ENCODE results near the gene ARHGAP35.

The ARHGAP35 gene

DNA sequence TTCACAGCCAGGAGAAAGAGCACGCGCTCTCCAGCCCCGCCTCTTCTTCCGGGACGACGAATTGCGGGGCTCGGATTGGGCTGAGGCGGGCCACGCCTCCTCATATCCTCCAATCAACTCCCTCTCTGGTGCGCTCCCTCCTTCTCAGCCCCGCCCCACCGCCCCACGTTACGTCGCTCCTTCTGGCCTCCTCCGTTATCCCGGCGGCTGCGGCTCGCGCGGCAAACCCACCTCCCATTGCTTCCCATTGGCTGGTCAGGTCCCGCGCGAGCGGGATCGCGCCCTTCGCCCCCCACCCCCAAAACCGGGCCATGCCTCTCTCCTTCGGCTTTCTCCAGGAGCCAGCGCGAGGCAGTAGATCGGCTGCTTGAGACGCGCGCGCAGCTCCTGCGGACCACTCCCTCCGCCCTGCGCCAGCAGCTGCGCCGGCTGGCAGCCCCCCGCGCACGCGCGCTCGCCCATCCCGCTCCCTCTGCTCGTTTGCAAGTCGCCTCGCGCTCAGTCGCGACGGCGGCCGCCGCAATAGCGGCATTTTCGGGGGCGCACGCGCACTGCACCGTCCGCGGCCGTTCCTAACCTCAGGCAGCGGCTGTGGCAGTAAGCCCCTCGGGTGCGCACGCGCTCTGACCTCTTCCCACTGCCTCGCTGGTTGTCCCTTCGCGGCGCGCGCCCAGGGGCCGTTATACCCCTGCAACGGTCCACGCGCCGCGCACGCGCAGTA, 512 bp upstream of the ARHGAP35 start:
- TF ChIP-seq TEAD4 (IDR thresholded peaks at IDR 0.05) = peak; percentile 5; the same call in 1 of the 2 replicates
- TF ChIP-seq ZBTB7A (IDR thresholded peaks at IDR 0.05; ENCODE audit: low read depth) = 0 out of 2 replicates have a peak, but pooled peaks have one; percentile 6
- peak; percentile 55 for TF ChIP-seq USF1 (IDR thresholded peaks at IDR 0.05)
- TF ChIP-seq, protein P1, sequence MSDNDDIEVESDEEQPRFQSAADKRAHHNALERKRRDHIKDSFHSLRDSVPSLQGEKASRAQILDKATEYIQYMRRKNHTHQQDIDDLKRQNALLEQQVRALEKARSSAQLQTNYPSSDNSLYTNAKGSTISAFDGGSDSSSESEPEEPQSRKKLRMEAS (IDR thresholded peaks at IDR 0.05) = peak; percentile 99
- TF ChIP-seq CREB1 (IDR thresholded peaks at IDR 0.05; ENCODE audit: low read depth) = no peak; the same call in 1 of the 2 replicates
- peak; percentile 7; the same call in 1 of the 2 replicates for TF ChIP-seq YY1 (IDR thresholded peaks at IDR 0.05; ENCODE audit: low read depth)
- peak; percentile 68 for TF ChIP-seq TAF1 (IDR thresholded peaks at IDR 0.05; ENCODE audit: low read depth)
- no peak for TF ChIP-seq EGR1 (IDR thresholded peaks at IDR 0.05)
- TF ChIP-seq TCF12 (IDR thresholded peaks at IDR 0.05; ENCODE audit: low read depth) = peak; percentile 20; the same call in 1 of the 2 replicates
- TF ChIP-seq FOXM1 (IDR thresholded peaks at IDR 0.05; ENCODE audit: borderline replicate concordance, low read depth) = no peak

- no peak for TF ChIP-seq ZBTB7A (IDR thresholded peaks at IDR 0.05; ENCODE audit: low read depth)
- TF ChIP-seq, protein P2, sequence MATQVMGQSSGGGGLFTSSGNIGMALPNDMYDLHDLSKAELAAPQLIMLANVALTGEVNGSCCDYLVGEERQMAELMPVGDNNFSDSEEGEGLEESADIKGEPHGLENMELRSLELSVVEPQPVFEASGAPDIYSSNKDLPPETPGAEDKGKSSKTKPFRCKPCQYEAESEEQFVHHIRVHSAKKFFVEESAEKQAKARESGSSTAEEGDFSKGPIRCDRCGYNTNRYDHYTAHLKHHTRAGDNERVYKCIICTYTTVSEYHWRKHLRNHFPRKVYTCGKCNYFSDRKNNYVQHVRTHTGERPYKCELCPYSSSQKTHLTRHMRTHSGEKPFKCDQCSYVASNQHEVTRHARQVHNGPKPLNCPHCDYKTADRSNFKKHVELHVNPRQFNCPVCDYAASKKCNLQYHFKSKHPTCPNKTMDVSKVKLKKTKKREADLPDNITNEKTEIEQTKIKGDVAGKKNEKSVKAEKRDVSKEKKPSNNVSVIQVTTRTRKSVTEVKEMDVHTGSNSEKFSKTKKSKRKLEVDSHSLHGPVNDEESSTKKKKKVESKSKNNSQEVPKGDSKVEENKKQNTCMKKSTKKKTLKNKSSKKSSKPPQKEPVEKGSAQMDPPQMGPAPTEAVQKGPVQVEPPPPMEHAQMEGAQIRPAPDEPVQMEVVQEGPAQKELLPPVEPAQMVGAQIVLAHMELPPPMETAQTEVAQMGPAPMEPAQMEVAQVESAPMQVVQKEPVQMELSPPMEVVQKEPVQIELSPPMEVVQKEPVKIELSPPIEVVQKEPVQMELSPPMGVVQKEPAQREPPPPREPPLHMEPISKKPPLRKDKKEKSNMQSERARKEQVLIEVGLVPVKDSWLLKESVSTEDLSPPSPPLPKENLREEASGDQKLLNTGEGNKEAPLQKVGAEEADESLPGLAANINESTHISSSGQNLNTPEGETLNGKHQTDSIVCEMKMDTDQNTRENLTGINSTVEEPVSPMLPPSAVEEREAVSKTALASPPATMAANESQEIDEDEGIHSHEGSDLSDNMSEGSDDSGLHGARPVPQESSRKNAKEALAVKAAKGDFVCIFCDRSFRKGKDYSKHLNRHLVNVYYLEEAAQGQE (IDR thresholded peaks at IDR 0.05; ENCODE audit: low read depth) = peak; percentile 49; the same call in 1 of the 2 replicates
Measured at GRCh38 chr19:46861691-46862502, 1.1 kb downstream of the ARHGAP35 start.

- TF ChIP-seq ZBTB7A (IDR thresholded peaks at IDR 0.05; ENCODE audit: low read depth) (no peak), NFIC (IDR thresholded peaks at IDR 0.05) (no peak), YY1 (IDR thresholded peaks at IDR 0.05; ENCODE audit: low read depth) (no peak), CREB1 (IDR thresholded peaks at IDR 0.05; ENCODE audit: low read depth) (no peak), TAF1 (IDR thresholded peaks at IDR 0.05; ENCODE audit: low read depth) (no peak), EP300 (IDR thresholded peaks at IDR 0.05; ENCODE audit: borderline replicate concordance) (no peak), USF1 (IDR thresholded peaks at IDR 0.05) (no peak)
- TF ChIP-seq, protein P2 (IDR thresholded peaks at IDR 0.05; ENCODE audit: low read depth) = peak; percentile 43; the same call in 1 of the 2 replicates
Measured at GRCh38 chr19:46862503-46862834, 1.7 kb downstream of the ARHGAP35 start.

GRCh38 chr19:46862974-46863632, 2.3 kb downstream of the ARHGAP35 start:
- TF ChIP-seq TEAD4 (IDR thresholded peaks at IDR 0.05) (no peak), YY1 (IDR thresholded peaks at IDR 0.05; ENCODE audit: low read depth) (no peak)

- TF ChIP-seq TEAD4 (IDR thresholded peaks at IDR 0.05) = peak; percentile 39; the same call in 1 of the 2 replicates
- TF ChIP-seq EP300 (IDR thresholded peaks at IDR 0.05; ENCODE audit: borderline replicate concordance) = no peak
- TF ChIP-seq, protein P2 (IDR thresholded peaks at IDR 0.05; ENCODE audit: low read depth) = no peak
Measured at GRCh38 chr19:46863818-46864629, 3.2 kb downstream of the ARHGAP35 start.

Measured in Ishikawa (cell line).